ENCODE results near the gene ZNF536. TPM values are rescaled to one million over a fixed set of nuclear protein-coding genes. Genes with fewer than 3 reads are reported as not detected.

The ZNF536 gene
- polyA plus RNA-seq = 4.6 and 5.2 TPM in 2 replicates

DNA sequence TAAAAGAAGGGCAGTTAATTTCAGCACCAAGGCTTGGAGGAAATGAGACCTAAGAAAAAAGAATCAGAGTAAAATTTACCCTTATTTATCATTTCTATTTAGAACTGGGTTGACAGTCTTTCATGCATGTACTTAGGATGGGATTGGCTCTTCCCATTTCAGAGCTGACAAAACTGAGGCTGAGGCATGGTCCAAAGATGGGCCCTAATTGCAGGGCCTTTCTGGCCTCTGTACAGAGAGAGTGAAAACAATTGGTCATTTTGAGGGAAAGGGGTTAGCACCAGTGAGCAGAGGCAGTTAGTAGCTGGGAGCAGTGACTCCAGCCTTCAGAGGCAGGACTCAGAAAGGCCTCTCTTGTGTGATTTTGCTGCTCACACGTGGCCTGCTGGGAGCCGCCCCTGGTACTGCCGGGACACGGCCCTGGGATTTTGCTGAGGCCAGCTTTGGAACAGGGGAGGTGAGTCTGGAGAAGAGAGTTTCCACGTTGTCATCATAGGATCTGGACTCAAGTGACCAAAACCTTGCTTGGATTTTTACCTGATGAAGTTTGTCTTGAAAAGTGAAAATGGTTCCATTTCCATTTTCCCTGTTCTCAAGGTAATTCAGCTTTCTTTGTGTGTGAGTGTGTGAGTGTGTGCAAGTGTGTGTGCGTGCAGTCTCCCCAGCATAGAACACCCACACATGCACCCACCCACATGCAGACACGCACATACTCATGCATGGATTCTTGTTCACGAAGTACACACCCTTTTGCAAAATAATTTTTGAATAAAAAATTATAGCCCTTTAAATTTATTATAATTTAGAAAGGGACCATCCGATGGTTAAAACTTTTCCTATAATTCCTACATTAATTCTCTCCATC, at the start of gene ZNF536:
TSS of gene ZNF536 (plus strand) at position 425 of the 865 bp plus-strand sequence. CDS start 71,179 bp downstream, outside the sequence.

Data from Purkinje cell (primary cell).